K562 (cell line): Measurements from ENCODE around the gene SEPHS2. TPM values are rescaled to one million over a fixed set of nuclear protein-coding genes. Genes with fewer than 3 reads are reported as not detected.

Experiments used
- ATAC-seq: fragments of 200-7000 bp; cut with Tn5 transposase; 3 replicates; pipeline ENCODE4 v1.9.1; 2020; ENCODE audit warnings: moderate library complexity
- BruUV-seq: library from RNA; stranded (reverse); fragments of 400-500 nt; replicated peaks from 2 replicates; lab custom pipeline; 2021; lab: Mats Ljungman, UMichigan
- CTCF ChIA-PET: fragments of 300-600 bp; formaldehyde crosslinking; extraction: SDS; loops from one replicate; lab custom pipeline; 2021; ENCODE audit warnings: low intra/inter-chr PET ratio; lab: Yijun Ruan, JAX
- POLR2A ChIA-PET: fragments of 300-600, 350-650 bp; sonication (Branson Sonifier 250); formaldehyde crosslinking; extraction: SDS; loops from one replicate; lab custom pipeline; 2021; ENCODE audit warnings: antibody characterized with exemption, inconsistent platforms; lab: Yijun Ruan, JAX
- DNase-seq, 4 experiments: peaks; one replicate each; pipeline versions ENCODE4 v3.0.0 to v3.0.0-alpha.2; 2011 to 2018; ENCODE audit warnings: low spot score in 3 of 4, mixed read lengths in 3 of 4; ENCODE audit errors: extremely low read depth in 1 of 4
- FAIRE-seq: peaks from 2 replicates; lab custom pipeline; 2011; peaks lifted over from hg19 to GRCh38; lab: Jason Lieb, UNC
- H2AFZ ChIP-seq: 2 replicates; pipeline ENCODE4 v1.6.0; 2011; ENCODE audit warnings: low read depth, low read length, control low read depth, inconsistent platforms
- H3K27ac ChIP-seq: fragments of 200-600 bp; 3 replicates; pipeline ENCODE4 v1.8.0; 2011; ENCODE audit warnings: low read depth, mild to moderate bottlenecking, control low read depth, inconsistent platforms, low read length, moderate library complexity, mixed read lengths; ENCODE audit errors: extremely low read depth
- H3K27me3 ChIP-seq, 2 experiments: fragments of 300-600 bp in 1 of 2; 2 replicates in 1 of 2; 3 replicates in 1 of 2; pipeline versions ENCODE4 v1.6.0 to v1.8.0; 2011; ENCODE audit warnings: inconsistent platforms in 2 of 2, low read length in 2 of 2, mild to moderate bottlenecking in 1 of 2, mixed read lengths in 1 of 2, moderate library complexity in 1 of 2; ENCODE audit not compliant: control insufficient read depth in 2 of 2, insufficient read depth in 2 of 2
- H3K36me3 ChIP-seq: fragments of 300-600 bp; 3 replicates; pipeline ENCODE4 v1.8.0; 2011; ENCODE audit warnings: mild to moderate bottlenecking, low read length, inconsistent platforms; ENCODE audit not compliant: control insufficient read depth, insufficient read depth
- H3K4me1 ChIP-seq, 2 experiments: fragments of 200-600 bp in 1 of 2; replicated peaks in 1 of 2; 2 replicates in 1 of 2; 3 replicates in 1 of 2; pipeline versions ENCODE4 v1.5.1 to v1.8.0; 2011; ENCODE audit warnings: inconsistent platforms in 2 of 2, low read length in 2 of 2, mild to moderate bottlenecking in 1 of 2, mixed read lengths in 1 of 2, moderate library complexity in 1 of 2; ENCODE audit not compliant: control insufficient read depth in 2 of 2, insufficient read depth in 2 of 2
- H3K4me2 ChIP-seq: 2 replicates; pipeline ENCODE4 v1.6.1; 2011; ENCODE audit warnings: low read length, control low read depth, inconsistent platforms, mixed read lengths; ENCODE audit not compliant: insufficient read depth
- H3K4me3 ChIP-seq: fragments of 200-600 bp; sonication (generic), shearing (Covaris generic); 2 replicates; pipeline ENCODE4 v1.5.1; 2016; ENCODE audit warnings: control low read depth, inconsistent platforms
- H3K79me2 ChIP-seq: fragments of 200-600 bp; 3 replicates; pipeline ENCODE4 v1.8.0; 2011; ENCODE audit warnings: low read length, inconsistent platforms; ENCODE audit not compliant: control insufficient read depth, insufficient read depth
- H3K9ac ChIP-seq, 2 experiments: 2 replicates each; pipeline versions ENCODE4 v1.6.0 to v1.6.1; 2011; ENCODE audit warnings: low read depth in 2 of 2, low read length in 2 of 2, control low read depth in 1 of 2, inconsistent platforms in 1 of 2, mild to moderate bottlenecking in 1 of 2, mixed read lengths in 1 of 2; ENCODE audit not compliant: insufficient read depth in 1 of 2
- H3K9me1 ChIP-seq: one replicate; pipeline ENCODE4 v1.6.0; 2011; ENCODE audit warnings: inconsistent platforms, mild to moderate bottlenecking, low read length, moderate library complexity; ENCODE audit not compliant: control insufficient read depth, insufficient read depth
- H3K9me3 ChIP-seq: replicated peaks from 2 replicates; pipeline ENCODE4 v1.5.1; 2011; ENCODE audit warnings: low read depth, low read length, inconsistent platforms; ENCODE audit not compliant: control insufficient read depth, insufficient read depth
- H4K20me1 ChIP-seq: replicated peaks from 2 replicates; pipeline ENCODE4 v1.6.1; 2011; ENCODE audit warnings: low read length, inconsistent platforms, mixed read lengths; ENCODE audit not compliant: control insufficient read depth, insufficient read depth
- ARNT ChIP-seq, 2 experiments: fragments of 450-650 bp; IDR thresholded peaks; 2 replicates each; pipeline ENCODE4 v1.6.1; 2016; ENCODE audit warnings: mild to moderate bottlenecking in 1 of 2
- ATF1 ChIP-seq, 2 experiments: fragments of 450-650 bp in 1 of 2; IDR thresholded peaks; 2 replicates each; pipeline ENCODE4 v1.6.1; 2016; ENCODE audit warnings: missing compliant biosample characterization in 1 of 2, missing genetic modification characterization in 1 of 2
- CEBPG ChIP-seq, 3 experiments: fragments of 200-800 bp in 1 of 3; sonication (Bioruptor generic) in 1 of 3; sonication (generic) in 1 of 3; formaldehyde crosslinking in 1 of 3; IDR thresholded peaks in 2 of 3; conservative IDR thresholded peaks in 1 of 3; 2 replicates each; pipeline versions ENCODE4 v1.6.1 to v1.8.0; 2016 to 2022; ENCODE audit warnings: missing compliant biosample characterization in 2 of 3, missing genetic modification characterization in 2 of 3, mild to moderate bottlenecking in 1 of 3, missing genetic modification reagents in 1 of 3
- ELF4 ChIP-seq: fragments of 450-650 bp; formaldehyde crosslinking; IDR thresholded peaks from 2 replicates; pipeline ENCODE4 v1.4.0; 2022; ENCODE audit warnings: missing genetic modification characterization
- FOSL1 ChIP-seq: fragments of 200-800 bp; sonication (Bioruptor generic); conservative IDR thresholded peaks from 2 replicates; pipeline ENCODE4 v1.6.1; 2016; ENCODE audit warnings: missing genetic modification characterization, missing compliant biosample characterization
- HMG20B ChIP-seq: fragments of 250-450 bp; sonication (Bioruptor Pico); IDR thresholded peaks from 2 replicates; pipeline ENCODE4 v1.5.0; 2021; ENCODE audit warnings: mild to moderate bottlenecking
- JUN ChIP-seq, 2 experiments: sonication (generic) in 1 of 2; formaldehyde crosslinking in 1 of 2; IDR thresholded peaks; 2 replicates each; pipeline versions ENCODE4 v1.6.1 to v1.8.0; 2012 to 2022; ENCODE audit warnings: borderline replicate concordance in 2 of 2, mild to moderate bottlenecking in 2 of 2, improper control_type of control experiment in 1 of 2, low read depth in 1 of 2, low read length in 1 of 2, missing genetic modification reagents in 1 of 2
- KDM5B ChIP-seq: fragments of 200-600 bp; sonication (generic); IDR thresholded peaks from 2 replicates; pipeline ENCODE4 v1.6.1; 2012; ENCODE audit warnings: low read depth, mild to moderate bottlenecking, moderate library complexity, low read length, control low read depth, inconsistent platforms; ENCODE audit not compliant: insufficient replicate concordance
- MEIS2 ChIP-seq: fragments of 450-650 bp; IDR thresholded peaks from 2 replicates; pipeline ENCODE4 v1.6.1; 2014; ENCODE audit warnings: mild to moderate bottlenecking; ENCODE audit not compliant: partially characterized antibody
- NFYB ChIP-seq: IDR thresholded peaks from 2 replicates; pipeline ENCODE4 v1.6.1; 2011; ENCODE audit warnings: mild to moderate bottlenecking, moderate library complexity; ENCODE audit not compliant: insufficient read length; ENCODE audit errors: extremely low read depth
- NR2C1 ChIP-seq, 2 experiments: fragments of 450-650 bp; IDR thresholded peaks; 2 replicates each; pipeline ENCODE4 v1.6.1; 2017; ENCODE audit warnings: mild to moderate bottlenecking in 2 of 2, antibody characterized with exemption in 1 of 2, inconsistent platforms in 1 of 2, missing compliant biosample characterization in 1 of 2, missing genetic modification characterization in 1 of 2
- OTX1 ChIP-seq: fragments of 450-650 bp; formaldehyde crosslinking; IDR thresholded peaks from 2 replicates; pipeline ENCODE4 v1.4.0; 2022; ENCODE audit warnings: mild to moderate bottlenecking
- RBFOX2 ChIP-seq: fragments of 200-400 bp; formaldehyde crosslinking; IDR thresholded peaks from 2 replicates; pipeline ENCODE4 v1.6.1; 2017; ENCODE audit warnings: low read depth, mild to moderate bottlenecking, low read length, moderate library complexity
- TAF9B ChIP-seq: fragments of 450-650 bp; IDR thresholded peaks from 2 replicates; pipeline ENCODE4 v1.6.1; 2018; ENCODE audit warnings: mild to moderate bottlenecking; ENCODE audit not compliant: partially characterized antibody
- ZKSCAN3 ChIP-seq: fragments of 250-450 bp; sonication (Bioruptor Pico); IDR thresholded peaks from 2 replicates; pipeline ENCODE4 v1.4.0; 2020
- ZNF124 ChIP-seq: sonication (generic); formaldehyde crosslinking; IDR thresholded peaks from 2 replicates; pipeline ENCODE4 v1.8.1; 2022; ENCODE audit warnings: missing genetic modification reagents
- WGBS: fragments of 100-300 bp; shearing (Covaris generic); methylation state at CpG from one replicate; pipeline ENCODE4 v1.1.6; 2016; ENCODE audit warnings: low coverage, mixed read lengths; ENCODE audit not compliant: insufficient coverage; ENCODE audit errors: missing lambda C conversion rate; 5-methylcytosine and 5-hydroxymethylcytosine counted together
- in situ Hi-C: fragments of 300-500 bp; cut with MboI; formaldehyde crosslinking; loops from 4 replicates; pipeline ENCODE4 v1.15.0; 2018; ENCODE audit warnings: inconsistent platforms, mixed read lengths
- intact Hi-C: fragments of 100-400 bp; cut with micrococcal nuclease; formaldehyde crosslinking; loops from 2 replicates; pipeline ENCODE4 v1.14.2; 2022
- polyA plus RNA-seq, 8 experiments: library from polyadenylated mRNA; depleted of rRNA in 4 of 8; stranded (reverse) in 5 of 8; unstranded in 3 of 8; fragments of >200 nt; fragmentation: Nextera tagmentation in 2 of 8; fragmentation: Illumina TruSeq in 1 of 8; extraction: Ambion mirVana in 2 of 8; extraction: Trizol in 1 of 8; gene quantifications; 2 replicates each; pipeline versions ENCODE4 v1.2.1 to v1.2.3, GENCODE V29; 2011 to 2014; ENCODE audit warnings: inconsistent platforms in 1 of 8, missing spikeins in 1 of 8
- total RNA-seq, 7 experiments: library from RNA; depleted of rRNA in 6 of 7; stranded (reverse); fragments of >200 nt in 6 of 7; fragmentation: Illumina TruSeq in 2 of 7; extraction: Trizol in 2 of 7; gene quantifications; 2 replicates each; pipeline versions ENCODE4 v1.2.1 to v1.2.3, GENCODE V29; 2011 to 2021; ENCODE audit warnings: low replicate concordance in 1 of 7

Gene SEPHS2
- total and polyA plus RNA-seq, 9 of the 15 experiments (the other 6 are each of a cell fraction or from before 2014, with no cell fraction given): 20.9 to 90.6 (median 43.4) TPM

DNA sequence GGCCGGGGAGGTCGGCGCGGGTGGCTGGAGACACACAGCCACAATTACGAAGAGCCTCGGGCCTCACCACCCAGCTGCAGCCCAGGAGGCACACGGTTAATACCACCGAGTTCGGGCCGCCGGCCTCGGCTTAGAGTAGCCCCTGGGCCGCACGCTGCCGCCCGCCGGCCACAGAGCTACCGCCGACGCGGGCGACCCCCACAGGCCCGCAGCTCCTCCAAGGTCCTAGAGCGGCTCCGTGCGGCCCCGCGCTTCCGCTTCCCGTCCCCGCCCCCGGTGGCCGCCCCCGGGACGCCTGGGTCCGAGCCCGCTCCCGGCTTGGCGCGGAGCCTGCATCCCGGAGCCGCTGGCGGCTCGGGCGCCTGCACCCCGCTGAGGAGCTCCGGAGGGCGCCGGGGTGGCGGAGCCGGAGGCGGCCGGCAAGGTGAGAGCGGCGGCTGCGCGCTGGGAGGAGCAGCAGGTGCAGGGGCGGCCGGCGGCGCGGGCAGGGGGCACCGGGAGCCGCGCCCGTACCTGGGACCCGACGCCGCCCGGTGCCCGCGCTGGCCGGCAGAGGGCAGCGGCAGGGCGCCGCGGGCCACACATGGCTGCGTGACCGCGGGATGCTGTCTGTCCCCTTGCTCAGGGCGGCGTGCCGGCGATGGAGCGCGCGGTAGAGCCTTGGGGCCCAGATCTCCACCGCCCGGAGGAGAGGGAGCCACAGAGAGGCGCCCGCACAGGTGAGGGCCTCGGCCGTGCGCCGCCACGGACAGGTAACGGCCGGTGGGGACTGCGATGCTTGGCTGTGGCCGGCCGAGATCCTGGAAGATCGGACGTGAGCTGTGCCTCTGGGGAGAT lies 50.3 kb downstream of the SEPHS2 start, which contains the start of gene ZNF48 (continued):
- TF ChIP-seq OTX1: no peak
- no peak for TF ChIP-seq ZKSCAN3 (CRISPR knock-in tag)
- no peak for TF ChIP-seq NR2C1 (IDR thresholded peaks at IDR 0.05)
- TF ChIP-seq NR2C1 (tag; IDR thresholded peaks at IDR 0.05): no peak
- TF ChIP-seq JUN (IDR thresholded peaks at IDR 0.05; ENCODE audit: borderline replicate concordance, low read depth, low read length): 0 out of 2 replicates have a peak, but pooled peaks have one; percentile 15
- no peak for TF ChIP-seq JUN (CRISPR knock-in tag; IDR thresholded peaks at IDR 0.05; ENCODE audit: borderline replicate concordance)
- TF ChIP-seq RBFOX2: peak; percentile 82
- TF ChIP-seq NFYB: no peak

DNA sequence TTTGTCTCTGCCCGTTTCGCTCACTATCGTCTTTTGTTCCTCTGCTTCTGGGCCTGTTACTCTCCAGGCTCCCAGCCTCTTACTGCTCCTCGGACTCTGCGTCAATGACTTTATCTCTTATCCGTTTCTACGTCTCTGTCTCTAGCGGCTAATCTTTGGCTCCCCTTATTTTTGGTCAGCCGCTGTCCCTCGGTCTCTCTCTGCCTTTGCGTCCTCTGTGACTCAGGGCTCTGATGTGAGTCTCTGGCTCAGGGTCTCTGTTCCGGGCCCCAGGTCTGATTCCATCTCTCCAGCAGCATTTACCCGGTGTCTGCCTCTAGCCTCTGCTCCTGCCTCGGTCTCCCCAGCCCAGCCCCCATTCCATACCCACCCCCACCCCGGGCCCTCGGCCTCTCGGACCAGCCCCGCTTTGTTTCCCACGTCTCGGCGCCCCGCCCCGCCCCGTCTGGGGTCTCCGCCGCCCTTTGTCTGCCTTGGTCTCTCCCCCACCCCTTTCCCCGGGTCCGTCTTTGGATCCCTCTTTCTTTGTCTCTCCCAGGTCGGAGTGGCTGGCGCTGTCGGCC lies 51.0 kb downstream of the SEPHS2 start:
- H3K79me2 ChIP-seq: peaks cover 10% of the 10 kb centered on the region
- H4K20me1 ChIP-seq: no peaks in the 10 kb centered on the region
- ChIA-PET POLR2A (interaction anchor here (0.6 to 1.9 kb wide), 6 partner anchors 12 to 346 kb away, joined by 3 to 5 read pairs (median 3); partner anchors contain the start of genes SEPTIN1, TBC1D10B and ZNF689), CTCF (interaction anchor here (0.5 to 0.6 kb wide), 2 partner anchors 313 to 466 kb away, joined by 4 read pairs; no protein-coding TSS in a partner anchor)
- peak overlapping the region; percentile 93 for H2AFZ ChIP-seq
- H3K27ac ChIP-seq: peak overlapping the region; percentile 86
- peaks cover 23 to 46% of the 10 kb centered on the region in 2 experiments for H3K4me1 ChIP-seq
- no peaks in the 10 kb centered on the region for H3K9me1 ChIP-seq
- DNase-seq (peak in 3 of 4 experiments; percentile 27 to 76 (median 55)), FAIRE-seq (peak; percentile 79), ATAC-seq (peak; percentile 47)
- peaks cover 21% of the 10 kb centered on the region; the same call in 2 of the 3 replicates for H3K36me3 ChIP-seq
- H3K27me3 ChIP-seq: no peaks in the 10 kb centered on the region
- BruUV-seq: no TSS peak
- intact Hi-C loops (loop anchor here (2.0 kb wide), 1 partner anchor 14 kb away; no protein-coding TSS in a partner anchor), in situ Hi-C loops (no loop called here)
- peak overlapping the region; percentile 87 for H3K4me3 ChIP-seq
- H3K9me3 ChIP-seq: no peaks in the 10 kb centered on the region
- H3K9ac ChIP-seq: peak overlapping the region; percentile 79 to 95
- WGBS: 3% methylated on average over 22 of the region's 31 CpGs
- H3K4me2 ChIP-seq: peak overlapping the region; percentile 76
- TF ChIP-seq ARNT (IDR thresholded peaks at IDR 0.05): peak in 1 of 2 experiments; percentile 46; a peak in 1 of 4 replicates
- no peak for TF ChIP-seq ATF1 (CRISPR knock-in tag; IDR thresholded peaks at IDR 0.05)
- no peak for TF ChIP-seq ATF1 (tag; IDR thresholded peaks at IDR 0.05)
- TF ChIP-seq HMG20B: 0 out of 2 replicates have a peak, but pooled peaks have one; percentile 52
- TF ChIP-seq ELF4: peak; percentile 53; the same call in 1 of the 2 replicates
- no peak for TF ChIP-seq ZNF124
- TF ChIP-seq RBFOX2: no peak
- TF ChIP-seq CEBPG (CRISPR knock-in tag; IDR thresholded peaks at IDR 0.05): no peak
- no peak for TF ChIP-seq CEBPG (tag; conservative IDR thresholded peaks at IDR 0.05 in 1 of 2, IDR thresholded peaks at IDR 0.05 in 1 of 2)
- TF ChIP-seq KDM5B: peak; percentile 62
- TF ChIP-seq TAF9B: peak; percentile 39
- TF ChIP-seq MEIS2: no peak
- 0 out of 2 replicates have a peak, but pooled peaks have one; percentile 25 for TF ChIP-seq FOSL1 (tag)
